ENCODE results near the gene GLRB. TPM values are rescaled to one million over a fixed set of nuclear protein-coding genes. Genes with fewer than 3 reads are reported as not detected.

The GLRB gene
- total RNA-seq, 1 donor: 27.1 TPM

DNA sequence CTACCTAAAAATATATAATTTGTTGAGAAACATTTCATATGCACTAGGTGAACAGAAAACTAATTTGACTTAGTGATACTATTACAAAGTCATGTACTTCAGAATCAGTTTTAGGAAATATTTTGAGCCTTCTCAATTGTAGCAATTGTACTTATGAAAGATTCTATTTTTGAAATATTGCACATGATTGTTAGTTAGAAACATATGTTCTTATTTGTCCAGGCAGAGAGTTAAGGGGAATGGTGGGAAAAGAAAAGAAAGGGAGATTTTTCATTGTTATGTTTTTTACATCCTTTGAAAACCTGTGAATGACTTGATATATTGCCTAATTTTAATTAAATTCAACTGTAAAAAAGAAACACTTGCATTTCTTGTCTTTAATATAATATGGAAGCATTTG lies 66.0 kb downstream of the GLRB start:
- no peaks in the 10 kb centered on the region for H3K9me3 ChIP-seq (ENCODE audit: low read depth, low read length)
- no peaks in the 10 kb centered on the region for H3K79me2 ChIP-seq (ENCODE audit: insufficient read depth, low read length)
- no peak overlapping the region for H3K4me2 ChIP-seq (ENCODE audit: insufficient read depth, low read length)
- H4K20me1 ChIP-seq (ENCODE audit: insufficient read depth, low read length): no peaks in the 10 kb centered on the region
- H3K27me3 ChIP-seq (ENCODE audit: insufficient read depth, low read length): no peaks in the 10 kb centered on the region
- no peak for DNase-seq (ENCODE audit: insufficient read length, low spot score, missing footprints)
- no peak overlapping the region for H3K27ac ChIP-seq (ENCODE audit: low read depth, low read length)
- H3K36me3 ChIP-seq (ENCODE audit: insufficient read depth, low read length): no peaks in the 10 kb centered on the region
- TF ChIP-seq, protein P1, sequence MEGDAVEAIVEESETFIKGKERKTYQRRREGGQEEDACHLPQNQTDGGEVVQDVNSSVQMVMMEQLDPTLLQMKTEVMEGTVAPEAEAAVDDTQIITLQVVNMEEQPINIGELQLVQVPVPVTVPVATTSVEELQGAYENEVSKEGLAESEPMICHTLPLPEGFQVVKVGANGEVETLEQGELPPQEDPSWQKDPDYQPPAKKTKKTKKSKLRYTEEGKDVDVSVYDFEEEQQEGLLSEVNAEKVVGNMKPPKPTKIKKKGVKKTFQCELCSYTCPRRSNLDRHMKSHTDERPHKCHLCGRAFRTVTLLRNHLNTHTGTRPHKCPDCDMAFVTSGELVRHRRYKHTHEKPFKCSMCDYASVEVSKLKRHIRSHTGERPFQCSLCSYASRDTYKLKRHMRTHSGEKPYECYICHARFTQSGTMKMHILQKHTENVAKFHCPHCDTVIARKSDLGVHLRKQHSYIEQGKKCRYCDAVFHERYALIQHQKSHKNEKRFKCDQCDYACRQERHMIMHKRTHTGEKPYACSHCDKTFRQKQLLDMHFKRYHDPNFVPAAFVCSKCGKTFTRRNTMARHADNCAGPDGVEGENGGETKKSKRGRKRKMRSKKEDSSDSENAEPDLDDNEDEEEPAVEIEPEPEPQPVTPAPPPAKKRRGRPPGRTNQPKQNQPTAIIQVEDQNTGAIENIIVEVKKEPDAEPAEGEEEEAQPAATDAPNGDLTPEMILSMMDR (IDR thresholded peaks at IDR 0.05; ENCODE audit: extremely low read depth, low read depth, low read length): no peak
- no peaks in the 10 kb centered on the region for H3K4me1 ChIP-seq (ENCODE audit: insufficient read depth, low read length)
- no peak overlapping the region for H3K4me3 ChIP-seq (ENCODE audit: insufficient read depth, low read length)
- H2AFZ ChIP-seq (ENCODE audit: low read length): no peak overlapping the region

DNA sequence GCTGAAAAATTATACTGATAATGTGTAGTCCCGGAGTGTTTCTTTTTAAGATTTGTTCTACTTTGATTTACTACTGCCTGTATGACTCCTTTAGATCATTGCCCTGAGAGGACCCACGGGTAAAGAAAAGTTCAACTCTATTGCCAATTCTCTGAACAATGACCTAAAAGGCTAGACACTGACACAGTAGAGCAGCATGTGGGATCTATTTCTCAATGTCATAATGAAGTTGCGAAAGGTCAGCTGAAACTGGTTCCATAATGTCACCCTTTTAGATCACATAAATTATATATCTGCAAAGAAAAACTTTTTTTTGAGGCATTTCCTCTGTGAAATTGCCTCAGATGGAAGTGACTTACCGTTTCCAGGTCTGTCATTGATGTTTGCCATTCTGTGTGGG lies 67.4 kb downstream of the GLRB start:
- no peak for DNase-seq (ENCODE audit: insufficient read length, low spot score, missing footprints)
- no peak overlapping the region for H3K27ac ChIP-seq (ENCODE audit: low read depth, low read length)
- H3K4me2 ChIP-seq (ENCODE audit: insufficient read depth, low read length): no peak overlapping the region
- H3K9me3 ChIP-seq (ENCODE audit: low read depth, low read length): no peaks in the 10 kb centered on the region
- H3K4me3 ChIP-seq (ENCODE audit: insufficient read depth, low read length): no peak overlapping the region
- H3K36me3 ChIP-seq (ENCODE audit: insufficient read depth, low read length): no peaks in the 10 kb centered on the region
- H3K4me1 ChIP-seq (ENCODE audit: insufficient read depth, low read length): no peaks in the 10 kb centered on the region
- no peaks in the 10 kb centered on the region for H3K27me3 ChIP-seq (ENCODE audit: insufficient read depth, low read length)
- no peak overlapping the region for H2AFZ ChIP-seq (ENCODE audit: low read length)
- H4K20me1 ChIP-seq (ENCODE audit: insufficient read depth, low read length): no peaks in the 10 kb centered on the region
- H3K79me2 ChIP-seq (ENCODE audit: insufficient read depth, low read length): no peaks in the 10 kb centered on the region
- TF ChIP-seq, protein P1 (IDR thresholded peaks at IDR 0.05; ENCODE audit: extremely low read depth, low read depth, low read length): no peak

DNA sequence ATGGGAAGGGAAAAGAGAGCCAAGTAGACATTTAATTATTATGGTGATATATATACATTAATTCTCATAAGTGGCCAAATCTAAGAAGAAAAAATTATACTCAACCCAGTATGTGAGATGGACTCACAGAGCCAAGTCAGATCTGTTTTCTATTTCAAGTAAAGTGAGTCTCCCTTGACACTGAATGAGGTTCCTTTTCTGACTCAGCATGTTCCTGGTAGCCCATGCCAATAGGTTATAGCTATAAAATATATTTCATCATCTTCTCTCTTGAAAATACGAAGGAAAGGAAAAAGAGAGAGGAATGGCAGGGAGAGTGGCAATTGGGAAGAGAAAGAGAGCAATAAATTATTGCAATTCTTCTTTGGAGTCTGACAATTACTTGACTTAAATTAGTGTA lies 75.8 kb downstream of the GLRB start:
- Histone ChIP-seq H3K36me3 (ENCODE audit: insufficient read depth, low read length) (no peaks in the 10 kb centered on the region), H3K4me1 (ENCODE audit: insufficient read depth, low read length) (no peaks in the 10 kb centered on the region), H2AFZ (ENCODE audit: low read length) (no peak overlapping the region), H3K27me3 (ENCODE audit: insufficient read depth, low read length) (no peaks in the 10 kb centered on the region), H3K27ac (ENCODE audit: low read depth, low read length) (no peak overlapping the region), H3K79me2 (ENCODE audit: insufficient read depth, low read length) (no peaks in the 10 kb centered on the region), H3K9me3 (ENCODE audit: low read depth, low read length) (no peaks in the 10 kb centered on the region), H3K4me3 (ENCODE audit: insufficient read depth, low read length) (no peak overlapping the region), H3K4me2 (ENCODE audit: insufficient read depth, low read length) (no peak overlapping the region), H4K20me1 (ENCODE audit: insufficient read depth, low read length) (no peaks in the 10 kb centered on the region)
- TF ChIP-seq, protein P1 (IDR thresholded peaks at IDR 0.05; ENCODE audit: extremely low read depth, low read depth, low read length): no peak
- DNase-seq (ENCODE audit: insufficient read length, low spot score, missing footprints): no peak

DNA sequence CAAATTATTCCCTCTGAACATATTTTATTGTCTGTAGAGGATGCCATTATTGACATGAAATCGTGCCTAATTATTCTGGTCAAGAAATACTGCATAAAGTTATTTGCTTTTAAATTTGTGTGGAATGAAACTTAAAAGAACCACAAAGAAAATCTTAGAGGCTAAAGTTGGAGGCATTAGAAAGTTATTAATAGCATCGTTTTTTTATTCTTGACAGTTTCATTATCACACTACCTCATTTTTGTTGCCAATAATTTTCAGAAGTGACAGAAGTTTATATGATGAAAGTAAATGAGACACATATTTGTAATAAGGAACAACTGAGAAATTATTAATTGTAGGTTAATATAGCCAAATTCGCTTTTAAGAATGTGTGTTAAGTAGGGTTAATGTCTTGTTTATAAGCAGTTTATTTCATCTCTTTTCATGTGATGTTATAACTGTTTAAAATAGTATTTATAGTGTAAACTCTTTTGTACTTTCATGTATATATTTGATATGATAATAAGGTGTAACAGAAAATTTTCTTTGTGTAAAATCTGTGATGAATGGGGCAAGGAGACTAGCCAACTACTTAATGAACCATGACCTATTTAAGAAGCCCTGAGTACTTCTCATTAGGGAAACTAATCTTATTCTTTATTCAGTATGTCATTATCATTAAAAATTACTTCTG lies 90.1 kb downstream of the GLRB start:
- no peaks in the 10 kb centered on the region for H4K20me1 ChIP-seq (ENCODE audit: insufficient read depth, low read length)
- H3K27me3 ChIP-seq (ENCODE audit: insufficient read depth, low read length): no peaks in the 10 kb centered on the region
- no peak overlapping the region for H2AFZ ChIP-seq (ENCODE audit: low read length)
- no peak overlapping the region for H3K27ac ChIP-seq (ENCODE audit: low read depth, low read length)
- TF ChIP-seq, protein P1 (IDR thresholded peaks at IDR 0.05; ENCODE audit: extremely low read depth, low read depth, low read length): no peak
- no peaks in the 10 kb centered on the region for H3K36me3 ChIP-seq (ENCODE audit: insufficient read depth, low read length)
- DNase-seq (ENCODE audit: insufficient read length, low spot score, missing footprints): no peak
- no peak overlapping the region for H3K4me3 ChIP-seq (ENCODE audit: insufficient read depth, low read length)
- no peak overlapping the region for H3K4me2 ChIP-seq (ENCODE audit: insufficient read depth, low read length)
- H3K4me1 ChIP-seq (ENCODE audit: insufficient read depth, low read length): no peaks in the 10 kb centered on the region
- H3K9me3 ChIP-seq (ENCODE audit: low read depth, low read length): no peaks in the 10 kb centered on the region
- no peaks in the 10 kb centered on the region for H3K79me2 ChIP-seq (ENCODE audit: insufficient read depth, low read length)
